HepG2 (cell line): ENCODE data around the gene NOL8.

Experiments used
- CBX5 ChIP-seq: sonication (generic); formaldehyde crosslinking; IDR thresholded peaks from 2 replicates; pipeline ENCODE4 v1.4.0; 2020; ENCODE audit warnings: missing genetic modification reagents, borderline replicate concordance
- HCFC1 ChIP-seq: fragments of 150-350 bp; IDR thresholded peaks from 2 replicates; pipeline ENCODE4 v1.6.1; 2014; ENCODE audit warnings: low read depth, low read length
- IRF9 ChIP-seq: sonication (generic); formaldehyde crosslinking; IDR thresholded peaks from 2 replicates; pipeline ENCODE4 v1.8.0; 2022; ENCODE audit warnings: missing genetic modification reagents, mild to moderate bottlenecking, borderline replicate concordance
- SMAD3 ChIP-seq: sonication (generic); formaldehyde crosslinking; IDR thresholded peaks from 2 replicates; pipeline ENCODE4 v1.4.0; 2020; ENCODE audit warnings: missing genetic modification reagents
- TFAP4 ChIP-seq: sonication (generic); IDR thresholded peaks from 2 replicates; pipeline ENCODE4 v1.6.1; 2016; ENCODE audit warnings: low read depth, borderline replicate concordance
- TFE3 ChIP-seq: IDR thresholded peaks from 2 replicates; pipeline ENCODE4 v1.6.1; 2016
- ZBTB40 ChIP-seq, 2 experiments: fragments of 450-650 bp in 1 of 2; sonication (generic) in 1 of 2; formaldehyde crosslinking in 1 of 2; IDR thresholded peaks; 2 replicates each; pipeline versions ENCODE4 v1.6.1 to v1.8.0; 2016 to 2022; ENCODE audit warnings: antibody characterized with exemption in 1 of 2, mild to moderate bottlenecking in 1 of 2, missing genetic modification reagents in 1 of 2
- ZNF512 ChIP-seq: sonication (generic); formaldehyde crosslinking; IDR thresholded peaks from 2 replicates; pipeline ENCODE4 v1.4.0; 2020; ENCODE audit warnings: mild to moderate bottlenecking, missing genetic modification reagents
- ZNF850 ChIP-seq: sonication (generic); formaldehyde crosslinking; conservative IDR thresholded peaks from 2 replicates; pipeline ENCODE4 v1.9.0; 2021; ENCODE audit warnings: mild to moderate bottlenecking, missing genetic modification reagents

GRCh38 chr9:92293452-92294296 lies 31.5 kb downstream of the NOL8 start, which contains the start of gene IARS1:
- TF ChIP-seq SMAD3 (CRISPR knock-in tag) (peak; percentile 84), TFE3 (CRISPR knock-in tag) (peak; percentile 74; the same call in 1 of the 2 replicates), HCFC1 (peak; percentile 62), ZNF512 (no peak; the same call in 1 of the 2 replicates), ZBTB40 (IDR thresholded peaks at IDR 0.05) (no peak), ZBTB40 (CRISPR knock-in tag; IDR thresholded peaks at IDR 0.05) (peak; percentile 88), ZNF850 (CRISPR knock-in tag) (no peak), CBX5 (CRISPR knock-in tag) (peak; percentile 94; the same call in 1 of the 2 replicates), IRF9 (peak; percentile 89), TFAP4 (peak; percentile 48; the same call in 1 of the 2 replicates)
